H1 (cell line): ENCODE data around the gene PSMD12. TPM values are rescaled to one million over a fixed set of nuclear protein-coding genes. Genes with fewer than 3 reads are reported as not detected.
"Not testable (repeated sequence)": the region's sequence is repeated elsewhere in the genome, so short reads cannot be mapped to it uniquely, and the experiment has no call there.

ENCODE experiments used
- CTCF ChIA-PET: fragments of 300-600 bp; sonication (Branson Sonifier 250); formaldehyde crosslinking; loops from one replicate; lab custom pipeline; 2021; ENCODE audit not compliant: partially characterized antibody; lab: Charles Lee
- POLR2A ChIA-PET: fragments of 300-600 bp; sonication (Branson Sonifier 250); formaldehyde crosslinking; loops from one replicate; lab custom pipeline; 2021; ENCODE audit warnings: inconsistent platforms; ENCODE audit not compliant: partially characterized antibody; lab: Charles Lee
- DNase-seq, 2 experiments: peaks; one replicate each; pipeline versions ENCODE4 v3.0.0 to v3.0.0-alpha.2; 2010 to 2022; ENCODE audit warnings: low spot score in 2 of 2, low read depth in 1 of 2, mixed read lengths in 1 of 2
- FAIRE-seq: peaks from 2 replicates; lab custom pipeline; 2011; peaks lifted over from hg19 to GRCh38; lab: Jason Lieb, UNC
- H2AFZ ChIP-seq: 2 replicates; pipeline ENCODE4 v1.8.1; 2012; ENCODE audit warnings: low read length, inconsistent platforms
- H2AK5ac ChIP-seq: 2 replicates; pipeline ENCODE4 v1.6.1; 2013; ENCODE audit warnings: low read depth, low read length
- H2BK120ac ChIP-seq: replicated peaks from 2 replicates; pipeline ENCODE3; 2013; ENCODE audit warnings: low read depth, low read length, inconsistent platforms
- H2BK12ac ChIP-seq: 2 replicates; pipeline ENCODE4 v1.6.1; 2013; ENCODE audit warnings: low read depth, low read length
- H2BK15ac ChIP-seq: 2 replicates; pipeline ENCODE4 v1.6.1; 2013; ENCODE audit warnings: low read length
- H2BK20ac ChIP-seq: 2 replicates; pipeline ENCODE4 v1.6.1; 2013; ENCODE audit warnings: low read length
- H2BK5ac ChIP-seq: 2 replicates; pipeline ENCODE4 v1.6.1; 2013; ENCODE audit warnings: low read depth, low read length
- H3K14ac ChIP-seq: 2 replicates; pipeline ENCODE4 v1.6.1; 2013; ENCODE audit warnings: inconsistent platforms; ENCODE audit not compliant: insufficient read length
- H3K18ac ChIP-seq: 2 replicates; pipeline ENCODE4 v1.6.1; 2013; ENCODE audit warnings: low read length; ENCODE audit errors: extremely low read depth
- H3K23ac ChIP-seq: 2 replicates; pipeline ENCODE4 v1.6.1; 2013; ENCODE audit warnings: inconsistent platforms; ENCODE audit not compliant: insufficient read length
- H3K23me2 ChIP-seq: 2 replicates; pipeline ENCODE4 v1.6.1; 2013; ENCODE audit warnings: low read depth, low read length
- H3K27ac ChIP-seq: 2 replicates; pipeline ENCODE4 v1.6.1; 2011; ENCODE audit warnings: low read depth, low read length, inconsistent platforms
- H3K27me3 ChIP-seq, 4 experiments: replicated peaks in 1 of 4; 1 replicate in 1 of 4; 2 replicates in 3 of 4; pipeline versions ENCODE4 v1.6.1 to v1.8.1; 2011 to 2013; ENCODE audit warnings: low read length in 3 of 4, mild to moderate bottlenecking in 3 of 4, inconsistent platforms in 2 of 4, mixed read lengths in 2 of 4, moderate library complexity in 1 of 4; ENCODE audit not compliant: control insufficient read depth in 3 of 4, insufficient read depth in 3 of 4; ENCODE audit errors: extremely low read depth in 1 of 4
- H3K36me3 ChIP-seq, 4 experiments: 2 replicates each; pipeline versions ENCODE4 v1.6.1 to v1.8.1; 2011 to 2013; ENCODE audit warnings: mild to moderate bottlenecking in 4 of 4, low read length in 3 of 4, moderate library complexity in 2 of 4, control low read depth in 1 of 4, inconsistent platforms in 1 of 4; ENCODE audit not compliant: insufficient read depth in 4 of 4, control insufficient read depth in 2 of 4
- H3K4ac ChIP-seq: replicated peaks from 2 replicates; pipeline ENCODE3; 2013; ENCODE audit warnings: low read length, low read depth, mixed read lengths, inconsistent platforms; ENCODE audit not compliant: insufficient read length
- H3K4me1 ChIP-seq, 4 experiments: replicated peaks in 1 of 4; 1 replicate in 1 of 4; 2 replicates in 3 of 4; pipeline versions ENCODE4 v1.6.1 to v1.8.1; 2011 to 2013; ENCODE audit warnings: low read length in 3 of 4, inconsistent platforms in 2 of 4, mixed read lengths in 1 of 4; ENCODE audit not compliant: insufficient read depth in 4 of 4, control insufficient read depth in 3 of 4
- H3K4me2 ChIP-seq, 2 experiments: 2 replicates each; pipeline versions ENCODE4 v1.6.1 to v1.8.1; 2011 to 2013; ENCODE audit warnings: low read depth in 2 of 2, low read length in 2 of 2, control low read depth in 1 of 2, inconsistent platforms in 1 of 2, mild to moderate bottlenecking in 1 of 2; ENCODE audit not compliant: insufficient read depth in 1 of 2
- H3K4me3 ChIP-seq, 4 experiments: fragments of 200-600, 300-600 bp in 1 of 4; sonication (generic), shearing (Covaris generic), sonication (Bioruptor Twin) in 1 of 4; 2 replicates each; pipeline versions ENCODE4 v1.5.1 to v1.8.1; 2011 to 2016; ENCODE audit warnings: low read length in 4 of 4, low read depth in 3 of 4, control low read depth in 2 of 4, inconsistent platforms in 2 of 4, mild to moderate bottlenecking in 2 of 4, mixed read lengths in 1 of 4, moderate library complexity in 1 of 4; ENCODE audit not compliant: insufficient read depth in 2 of 4; ENCODE audit errors: extremely low read depth in 1 of 4
- H3K56ac ChIP-seq: replicated peaks from 2 replicates; pipeline ENCODE3; 2013; ENCODE audit warnings: low read depth, mild to moderate bottlenecking, mixed read lengths, low read length, inconsistent platforms; ENCODE audit not compliant: insufficient read length
- H3K79me1 ChIP-seq: 2 replicates; pipeline ENCODE4 v1.6.1; 2013; ENCODE audit warnings: low read depth, low read length, control low read depth
- H3K79me2 ChIP-seq, 2 experiments: 2 replicates each; pipeline versions ENCODE4 v1.6.1 to v1.8.1; 2012 to 2013; ENCODE audit warnings: low read length in 2 of 2, mild to moderate bottlenecking in 2 of 2, inconsistent platforms in 1 of 2; ENCODE audit not compliant: insufficient read depth in 2 of 2, control insufficient read depth in 1 of 2
- H3K9ac ChIP-seq, 4 experiments: replicated peaks in 1 of 4; 1 replicate in 1 of 4; 2 replicates in 3 of 4; pipeline versions ENCODE4 v1.6.1 to v1.8.1; 2011 to 2013; ENCODE audit warnings: low read depth in 3 of 4, low read length in 3 of 4, control low read depth in 2 of 4, mild to moderate bottlenecking in 2 of 4, moderate library complexity in 2 of 4, inconsistent platforms in 1 of 4; ENCODE audit errors: extremely low read depth in 1 of 4
- H3K9me3 ChIP-seq, 2 experiments: 2 replicates each; pipeline versions ENCODE4 v1.6.1 to v1.8.1; 2012 to 2013; ENCODE audit warnings: mild to moderate bottlenecking in 2 of 2, moderate library complexity in 2 of 2, control low read depth in 1 of 2, inconsistent platforms in 1 of 2, low read depth in 1 of 2, low read length in 1 of 2, mixed read lengths in 1 of 2; ENCODE audit not compliant: insufficient read depth in 2 of 2
- H4K20me1 ChIP-seq, 2 experiments: replicated peaks in 1 of 2; 2 replicates each; pipeline versions ENCODE3 to v1.8.1; 2011 to 2013; ENCODE audit warnings: inconsistent platforms in 2 of 2, low read length in 2 of 2, mild to moderate bottlenecking in 1 of 2; ENCODE audit not compliant: insufficient read depth in 2 of 2, control insufficient read depth in 1 of 2
- H4K5ac ChIP-seq: 2 replicates; pipeline ENCODE4 v1.6.1; 2013; ENCODE audit warnings: low read length, low read depth, mixed read lengths, inconsistent platforms; ENCODE audit not compliant: insufficient read length
- H4K8ac ChIP-seq: 2 replicates; pipeline ENCODE4 v1.8.0; 2013; ENCODE audit warnings: mild to moderate bottlenecking, moderate library complexity, low read length, inconsistent platforms; ENCODE audit not compliant: insufficient read depth; ENCODE audit errors: extremely low read depth
- H4K91ac ChIP-seq: replicated peaks from 2 replicates; pipeline ENCODE3; 2013; ENCODE audit warnings: low read length, mixed read lengths, inconsistent platforms; ENCODE audit not compliant: insufficient read length
- FOSL1 ChIP-seq: IDR thresholded peaks from 2 replicates; pipeline ENCODE4 v1.6.1; 2011; ENCODE audit warnings: mild to moderate bottlenecking, low read depth, low read length, moderate library complexity; ENCODE audit not compliant: insufficient read depth
- NANOG ChIP-seq: IDR thresholded peaks from 2 replicates; pipeline ENCODE4 v1.6.1; 2011; ENCODE audit warnings: low read length, low read depth, mild to moderate bottlenecking, inconsistent platforms; ENCODE audit not compliant: insufficient read depth, poor library complexity, severe bottlenecking
- POLR2AphosphoS5 ChIP-seq: IDR thresholded peaks from 2 replicates; pipeline ENCODE4 v1.6.1; 2011; ENCODE audit warnings: low read depth, low read length
- RFX5 ChIP-seq: IDR thresholded peaks from 2 replicates; pipeline ENCODE4 v1.6.1; 2011; ENCODE audit warnings: low read depth, low read length, improper control_type of control experiment, borderline replicate concordance
- TCF12 ChIP-seq: IDR thresholded peaks from 2 replicates; pipeline ENCODE4 v1.6.1; 2011; ENCODE audit warnings: low read depth, mild to moderate bottlenecking, low read length
- WGBS, 2 experiments: shearing (Covaris generic) in 1 of 2; methylation state at CpG; one replicate each; pipeline versions ENCODE4 v1.1.6 to v1.1.7; 2013 to 2015; ENCODE audit warnings: low lambda C conversion rate in 2 of 2, mixed read lengths in 2 of 2, inconsistent platforms in 1 of 2, low coverage in 1 of 2, missing lambda C conversion rate in 1 of 2; ENCODE audit not compliant: insufficient replicate concordance in 2 of 2, insufficient coverage in 1 of 2, insufficient read length in 1 of 2; ENCODE audit errors: extremely low coverage in 1 of 2, missing lambda C conversion rate in 1 of 2; 5-methylcytosine and 5-hydroxymethylcytosine counted together
- polyA plus RNA-seq, 7 experiments: library from polyadenylated mRNA; depleted of rRNA in 3 of 7; stranded (reverse) in 5 of 7; unstranded in 2 of 7; fragments of >200 nt in 5 of 7; fragments of 200-250 nt in 2 of 7; gene quantifications; 1 replicate in 5 of 7; 2 replicates in 1 of 7; 4 replicates in 1 of 7; pipeline versions ENCODE4 v1.2.1 to v1.2.3, GENCODE V29; 2011 to 2013; ENCODE audit warnings: missing spikeins in 2 of 7, mixed read lengths in 2 of 7
- total RNA-seq: library from RNA; stranded (reverse); fragmentation: NEBNext Ultra II Directional; extraction: Animal tissue kit (Norgen Biotek cat#: 25700); gene quantifications from 2 replicates; pipeline ENCODE4 v1.2.1, GENCODE V29; 2021
- TF ChIP-seq, protein P1 (sequence below), 3 experiments: IDR thresholded peaks; 1 replicate in 2 of 3; 2 replicates in 1 of 3; pipeline versions ENCODE4 v1.5.1 to v1.6.1; 2011; ENCODE audit warnings: low read length in 3 of 3, mild to moderate bottlenecking in 3 of 3, inconsistent platforms in 2 of 3, low read depth in 1 of 3, moderate library complexity in 1 of 3; ENCODE audit not compliant: insufficient read depth in 1 of 3; ENCODE audit errors: control extremely low read depth in 1 of 3

Gene PSMD12
- total and polyA plus RNA-seq, 2 of the 8 experiments (the other 6 are each of a cell fraction or from before 2014, with no cell fraction given), result 14.0 to 82.4 TPM

- TF ChIP-seq, protein P1, sequence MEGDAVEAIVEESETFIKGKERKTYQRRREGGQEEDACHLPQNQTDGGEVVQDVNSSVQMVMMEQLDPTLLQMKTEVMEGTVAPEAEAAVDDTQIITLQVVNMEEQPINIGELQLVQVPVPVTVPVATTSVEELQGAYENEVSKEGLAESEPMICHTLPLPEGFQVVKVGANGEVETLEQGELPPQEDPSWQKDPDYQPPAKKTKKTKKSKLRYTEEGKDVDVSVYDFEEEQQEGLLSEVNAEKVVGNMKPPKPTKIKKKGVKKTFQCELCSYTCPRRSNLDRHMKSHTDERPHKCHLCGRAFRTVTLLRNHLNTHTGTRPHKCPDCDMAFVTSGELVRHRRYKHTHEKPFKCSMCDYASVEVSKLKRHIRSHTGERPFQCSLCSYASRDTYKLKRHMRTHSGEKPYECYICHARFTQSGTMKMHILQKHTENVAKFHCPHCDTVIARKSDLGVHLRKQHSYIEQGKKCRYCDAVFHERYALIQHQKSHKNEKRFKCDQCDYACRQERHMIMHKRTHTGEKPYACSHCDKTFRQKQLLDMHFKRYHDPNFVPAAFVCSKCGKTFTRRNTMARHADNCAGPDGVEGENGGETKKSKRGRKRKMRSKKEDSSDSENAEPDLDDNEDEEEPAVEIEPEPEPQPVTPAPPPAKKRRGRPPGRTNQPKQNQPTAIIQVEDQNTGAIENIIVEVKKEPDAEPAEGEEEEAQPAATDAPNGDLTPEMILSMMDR (IDR thresholded peaks at IDR 0.05; ENCODE audit: control extremely low read depth in 1 of 3, insufficient read depth in 1 of 3, low read depth in 1 of 3, low read length in 3 of 3), result no peak
- TF ChIP-seq TCF12, result no peak
- TF ChIP-seq RFX5, result no peak
- no peak for TF ChIP-seq POLR2AphosphoS5
- no peak for TF ChIP-seq FOSL1
- TF ChIP-seq NANOG, result no peak
- TF ChIP-seq, all 59 proteins: peak for 0
These were observed 38.4 kb downstream of the PSMD12 start (continued) for GRCh38 chr17:67328026-67328425.

GRCh38 chr17:67326959-67327745 lies 39.2 kb downstream of the PSMD12 start:
- H3K79me2 ChIP-seq, H2AK5ac ChIP-seq, H3K14ac ChIP-seq, H3K23ac ChIP-seq, H2BK15ac ChIP-seq, H3K4me2 ChIP-seq, FAIRE-seq, H3K9me3 ChIP-seq, H4K5ac ChIP-seq, H3K36me3 ChIP-seq, H3K27ac ChIP-seq, H4K8ac ChIP-seq, H3K23me2 ChIP-seq, POLR2A ChIA-PET, H3K56ac ChIP-seq, H3K4me3 ChIP-seq, H3K18ac ChIP-seq, H2BK120ac ChIP-seq, H3K9ac ChIP-seq, H2BK12ac ChIP-seq, H3K4me1 ChIP-seq, H4K20me1 ChIP-seq, H3K27me3 ChIP-seq, H3K79me1 ChIP-seq, H3K4ac ChIP-seq, DNase-seq, H2BK20ac ChIP-seq, H2AFZ ChIP-seq, H4K91ac ChIP-seq, H2BK5ac ChIP-seq: not testable (repeated sequence)
- WGBS, 2 experiments, result 92% methylated on average over 10 of the region's 13 CpGs; no CpG with 5 or more reads in 1 of the 2 experiments
- CTCF ChIA-PET, result interaction anchor here (0.6 kb wide), 1 partner anchor 9 kb away, joined by 3 read pairs; no protein-coding TSS in a partner anchor
